Stimulated activated CD4-positive, alpha-beta T cell treated with anti-CD3 and anti-CD28 coated beads, Interleukin-2, amount 100 ng/mL, for 4 hours (primary cell): ENCODE data around the gene SLC6A6.

ENCODE experiments used
- DNase-seq: peaks from one replicate; pipeline ENCODE4 v3.0.0-alpha.2; 2020; ENCODE audit warnings: low read depth

SLC6A6 gene

GRCh38 chr3:14488286-14489041, 86.1 kb downstream of the SLC6A6 start:
- no peak for DNase-seq

- DNase-seq, result no peak
Observed at GRCh38 chr3:14489641-14490040, 87.2 kb downstream of the SLC6A6 start.

- no peak for DNase-seq
Observed at GRCh38 chr3:14490255-14490654, 87.8 kb downstream of the SLC6A6 start.

GRCh38 chr3:14490831-14491230, 88.4 kb downstream of the SLC6A6 start:
- DNase-seq, result no peak

GRCh38 chr3:14491396-14492190, 89.2 kb downstream of the SLC6A6 start:
- no peak for DNase-seq

- DNase-seq, result no peak
Observed at GRCh38 chr3:14492948-14493881, 90.8 kb downstream of the SLC6A6 start.

- no peak for DNase-seq
Observed at GRCh38 chr3:14494279-14494972, 92.0 kb downstream of the SLC6A6 start.

GRCh38 chr3:14494973-14495300, 92.5 kb downstream of the SLC6A6 start:
- no peak for DNase-seq

- no peak for DNase-seq
Observed at GRCh38 chr3:14496351-14496750, 93.9 kb downstream of the SLC6A6 start.

GRCh38 chr3:14497321-14497720, 94.9 kb downstream of the SLC6A6 start:
- DNase-seq, result no peak

- no peak for DNase-seq
Observed at GRCh38 chr3:14502472-14502871, 100.1 kb downstream of the SLC6A6 start.

GRCh38 chr3:14503033-14503705, 100.8 kb downstream of the SLC6A6 start:
- DNase-seq, result no peak

- DNase-seq, result no peak
Observed at GRCh38 chr3:14503706-14504065, 101.3 kb downstream of the SLC6A6 start.

GRCh38 chr3:14505001-14505802, 102.8 kb downstream of the SLC6A6 start:
- no peak for DNase-seq

GRCh38 chr3:14505803-14506500, 103.5 kb downstream of the SLC6A6 start:
- DNase-seq, result no peak

- no peak for DNase-seq
Observed at GRCh38 chr3:14506626-14507304, 104.4 kb downstream of the SLC6A6 start.

- no peak for DNase-seq
Observed at GRCh38 chr3:14507305-14507741, 104.9 kb downstream of the SLC6A6 start.

- no peak for DNase-seq
Observed at GRCh38 chr3:14507757-14508504, 105.5 kb downstream of the SLC6A6 start.

- DNase-seq, result no peak
Observed at GRCh38 chr3:14508505-14508819, 106.1 kb downstream of the SLC6A6 start.
